GM21360 (cell line): ENCODE measurements around the gene SIRPA.
"Not testable (repeated sequence)": the region's sequence is repeated elsewhere in the genome, so short reads cannot be mapped to it uniquely, and the experiment has no call there.

ENCODE experiments used
- ATAC-seq: cut with Tn5 transposase; IDR thresholded peaks from one replicate; pipeline ENCODE4 v1.9.1; 2021; ENCODE audit warnings: mild to moderate bottlenecking, moderate library complexity; ENCODE audit not compliant: unreplicated experiment

The SIRPA gene

DNA sequence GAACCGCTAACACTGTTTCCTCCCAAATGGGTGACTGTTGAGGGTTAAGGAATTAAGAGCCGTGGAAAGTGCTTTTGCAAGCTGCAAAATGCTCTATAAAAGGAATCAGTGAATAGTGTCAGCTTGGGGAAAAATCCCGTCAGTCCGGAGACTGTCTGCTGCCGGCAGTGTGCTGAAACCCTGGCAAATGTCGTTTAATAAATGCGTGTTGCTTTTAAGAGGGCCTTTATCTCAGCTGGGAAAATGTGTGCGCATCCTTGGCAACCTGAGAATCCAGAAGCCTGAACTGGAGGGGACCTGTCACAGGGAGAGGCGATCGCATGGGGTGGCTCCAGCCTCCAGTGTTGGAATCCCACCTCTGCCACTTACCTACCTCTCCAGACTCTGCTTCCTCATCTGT lies 9.8 kb downstream of the SIRPA start:
- ATAC-seq, result no peak

DNA sequence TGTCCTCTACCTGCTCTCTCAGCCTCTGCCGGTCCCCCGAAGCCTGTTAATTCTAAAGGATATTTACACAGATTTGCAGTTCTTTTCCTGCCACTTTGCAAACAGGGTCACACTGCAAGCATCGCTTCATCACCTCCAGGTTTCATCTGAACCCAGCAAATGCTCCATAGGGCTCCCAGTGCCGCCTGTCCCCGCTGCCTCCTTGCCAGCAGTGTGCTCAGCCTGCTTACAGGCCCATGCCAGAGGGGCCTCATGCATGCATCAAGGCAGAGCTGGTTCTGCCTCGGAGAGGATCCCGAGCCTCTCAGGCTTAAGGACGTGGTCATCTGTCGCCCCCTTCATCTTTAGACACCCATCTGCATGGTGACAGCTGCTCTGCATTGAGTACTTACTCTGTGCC lies 10.5 kb downstream of the SIRPA start:
- no peak for ATAC-seq

DNA sequence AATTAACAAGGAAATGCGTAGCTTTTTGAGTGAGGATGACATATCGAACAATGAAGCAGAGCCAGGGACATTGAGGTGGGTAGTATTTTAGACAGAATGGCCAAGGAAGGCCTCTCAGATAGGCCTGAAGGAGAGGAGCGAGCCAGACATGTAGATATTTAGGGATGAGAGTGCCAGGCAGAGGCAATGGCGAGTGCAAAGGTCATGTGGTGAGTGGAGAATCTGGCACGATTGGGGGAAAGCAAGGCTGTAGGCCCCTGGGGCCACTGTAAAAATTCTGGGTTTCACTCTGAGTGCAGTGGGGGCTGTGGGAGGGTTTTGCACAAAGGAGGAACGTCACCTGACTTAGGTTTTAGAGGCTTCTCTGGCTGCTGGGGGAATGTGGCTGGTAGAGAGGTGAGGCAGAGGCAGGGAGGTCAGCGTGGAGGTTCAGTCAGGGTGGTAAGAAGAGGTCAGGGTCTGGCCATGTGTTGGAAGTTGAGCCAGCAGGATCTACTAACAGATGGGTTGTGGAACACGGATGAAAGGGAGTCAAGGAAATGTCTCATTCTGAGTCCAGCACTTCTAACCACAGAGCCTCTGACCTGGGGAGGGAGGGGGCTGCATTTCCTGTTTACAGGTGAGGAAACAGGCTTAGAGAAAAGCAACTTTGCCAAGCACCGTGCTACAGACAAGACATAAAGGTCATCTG lies 11.3 kb downstream of the SIRPA start:
- ATAC-seq, result no peak

DNA sequence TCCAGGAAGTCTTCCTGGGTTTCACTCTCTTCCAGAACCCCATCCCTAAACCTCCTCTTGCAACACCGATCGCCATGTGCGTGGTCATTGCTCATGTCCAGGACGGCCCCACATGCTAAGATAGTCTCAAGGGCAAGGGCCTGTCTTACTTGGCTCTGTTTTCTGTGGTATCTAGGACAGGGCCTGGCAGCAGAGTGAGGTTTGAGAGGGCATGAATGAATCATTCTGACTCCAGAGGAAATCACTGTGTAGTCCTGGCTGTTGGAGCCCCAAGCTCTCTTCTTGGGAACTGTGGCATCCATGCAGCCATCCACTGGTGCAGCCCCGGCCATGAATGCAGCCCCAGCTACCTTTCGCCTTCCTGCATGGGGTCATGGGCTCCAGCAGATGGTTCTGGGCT lies 12.4 kb downstream of the SIRPA start:
- no peak for ATAC-seq

DNA sequence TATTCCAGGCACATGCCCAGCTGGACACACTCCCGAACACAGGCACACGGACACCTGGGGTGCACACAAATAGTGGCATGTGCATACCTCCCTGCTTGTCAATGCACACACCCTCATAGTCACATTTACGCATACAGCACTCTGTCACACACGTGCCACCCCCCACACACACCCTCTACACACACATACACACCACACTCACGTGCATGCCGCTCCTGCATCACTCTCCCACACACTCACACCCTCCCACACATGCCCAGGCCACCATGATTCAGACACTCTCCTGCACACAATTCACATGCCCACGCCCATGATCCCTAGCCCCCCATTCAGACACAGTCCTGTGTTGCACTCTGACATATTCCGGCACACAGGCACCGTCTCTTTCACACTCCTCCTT lies 13.0 kb downstream of the SIRPA start:
- ATAC-seq, result no peak

DNA sequence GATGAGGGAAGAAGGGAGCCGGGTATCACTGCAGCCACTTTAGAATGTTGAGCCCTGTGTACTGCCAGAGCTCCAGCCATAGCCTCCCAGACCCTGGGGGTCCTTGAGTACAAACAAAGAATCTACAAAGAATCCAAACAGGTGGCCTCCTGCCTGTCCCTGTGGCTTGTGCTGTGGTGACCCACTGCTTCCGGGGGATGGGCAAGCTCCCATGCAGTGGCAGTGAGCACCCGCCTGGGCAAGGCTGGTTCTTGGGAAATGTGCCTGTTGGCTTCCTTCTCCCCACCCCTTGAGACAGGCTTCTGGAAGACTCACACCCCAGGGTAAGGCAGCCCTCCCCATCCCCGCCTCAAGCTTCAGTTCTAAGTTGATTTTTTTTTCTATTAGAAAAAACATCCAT lies 13.9 kb downstream of the SIRPA start:
- no peak for ATAC-seq

DNA sequence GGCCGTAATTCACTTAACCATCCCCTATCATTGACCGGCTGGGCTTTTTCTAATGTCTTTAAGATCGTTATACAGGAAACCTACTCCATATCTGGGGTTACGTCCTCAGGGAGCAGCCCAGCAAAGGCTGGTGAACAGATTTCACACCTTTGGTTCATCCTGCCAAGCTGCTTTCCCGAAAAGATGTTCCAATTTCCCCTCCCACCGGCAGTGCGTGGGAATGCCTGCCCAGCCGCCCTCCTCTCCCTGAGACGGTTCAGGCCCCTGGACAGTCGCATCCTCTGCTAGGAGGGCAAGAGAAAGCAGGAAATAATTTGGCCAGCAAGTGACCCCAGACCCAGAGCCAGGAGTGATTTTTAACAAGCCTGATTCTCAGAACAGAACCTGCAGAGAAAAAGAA lies 16.3 kb downstream of the SIRPA start:
- no peak for ATAC-seq

DNA sequence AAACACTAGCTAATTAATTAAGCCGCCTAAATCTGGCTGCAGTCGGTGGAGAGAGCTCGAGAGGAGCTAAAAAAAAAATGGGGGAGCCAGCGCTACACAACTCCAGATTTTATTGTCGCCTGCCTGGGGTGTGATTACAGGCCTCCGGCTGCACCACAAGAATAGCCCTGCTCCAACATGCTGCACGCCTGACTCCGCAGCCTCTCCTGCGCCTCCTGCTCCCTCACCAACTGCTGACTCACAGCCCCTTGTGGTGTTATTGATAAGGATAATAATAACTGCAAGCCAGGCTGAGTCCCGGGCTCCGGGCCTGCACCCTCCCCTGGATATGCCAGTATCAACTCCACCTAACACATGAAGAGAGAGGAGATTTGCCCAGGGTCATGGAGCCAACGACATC lies 16.8 kb downstream of the SIRPA start:
- ATAC-seq, result no peak

DNA sequence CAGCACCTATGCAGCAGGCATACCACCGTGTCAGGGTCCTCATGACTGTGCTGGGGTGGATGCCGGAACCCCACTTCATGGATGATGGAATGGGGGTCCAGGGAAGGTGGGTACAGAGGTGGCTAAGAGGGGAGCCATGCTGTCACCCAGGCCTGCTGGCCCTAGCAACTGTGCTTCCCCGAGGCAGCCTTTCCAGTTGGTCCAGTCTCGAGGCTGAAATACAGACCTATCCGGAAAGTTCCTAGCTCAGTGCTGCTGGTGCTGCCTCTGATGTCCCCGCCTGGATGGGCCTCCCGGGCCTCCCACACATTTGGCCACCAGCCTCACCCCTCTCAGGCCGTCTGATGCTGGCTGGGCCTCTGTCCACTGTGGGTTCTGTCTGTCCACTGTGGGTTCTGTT lies 17.4 kb downstream of the SIRPA start:
- ATAC-seq, result no peak

DNA sequence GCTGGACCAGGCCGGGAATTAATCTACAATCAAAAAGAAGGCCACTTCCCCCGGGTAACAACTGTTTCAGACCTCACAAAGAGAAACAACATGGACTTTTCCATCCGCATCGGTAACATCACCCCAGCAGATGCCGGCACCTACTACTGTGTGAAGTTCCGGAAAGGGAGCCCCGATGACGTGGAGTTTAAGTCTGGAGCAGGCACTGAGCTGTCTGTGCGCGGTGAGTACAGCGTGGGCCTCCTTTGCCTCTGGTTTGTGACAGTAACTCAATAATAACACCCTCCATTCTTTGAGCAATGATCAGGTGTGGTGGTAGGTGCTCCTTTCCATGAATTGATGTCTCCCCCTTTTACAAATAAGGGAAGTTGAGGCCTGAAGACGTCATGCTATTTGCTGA lies 20.0 kb downstream of the SIRPA start:
- ATAC-seq, result not testable (repeated sequence)

DNA sequence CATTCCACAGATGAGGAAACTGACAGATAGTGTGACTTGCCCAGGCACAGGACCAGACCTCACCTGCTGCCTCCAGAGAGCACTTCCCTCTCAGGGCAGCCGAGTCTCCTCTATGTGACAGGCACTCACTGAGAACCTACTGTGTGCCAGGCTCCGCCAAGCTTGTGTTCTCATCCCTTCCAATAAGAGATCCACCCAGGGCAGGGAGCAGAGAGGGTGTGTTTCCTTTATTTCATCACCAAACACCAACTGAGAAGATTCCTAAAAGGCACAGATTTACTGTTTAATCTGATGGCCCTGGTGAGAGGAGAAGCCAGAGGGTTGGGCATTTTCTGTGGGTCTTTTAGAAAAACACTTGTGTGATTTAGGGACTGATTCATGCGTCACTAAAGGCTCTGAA lies 20.5 kb downstream of the SIRPA start:
- ATAC-seq, result no peak

DNA sequence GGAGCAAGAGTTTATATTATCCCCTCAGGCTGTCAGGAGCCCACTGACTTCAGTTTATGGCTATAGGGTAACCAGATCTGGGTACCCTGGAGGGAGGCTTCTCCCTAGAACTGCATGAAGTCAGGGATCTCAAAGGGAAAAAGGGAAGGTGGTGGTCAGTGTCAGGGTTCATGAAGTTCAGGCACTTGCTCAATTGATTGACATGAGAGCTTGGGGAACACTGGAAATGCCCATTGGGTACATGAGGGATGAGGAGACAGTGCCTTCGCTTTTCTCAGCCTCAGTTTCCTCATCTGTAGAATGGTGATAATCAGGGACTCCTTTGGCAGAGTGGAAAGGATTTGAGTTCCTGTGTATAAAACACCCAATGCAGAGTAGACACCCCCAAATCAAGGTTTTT lies 22.6 kb downstream of the SIRPA start:
- no peak for ATAC-seq

DNA sequence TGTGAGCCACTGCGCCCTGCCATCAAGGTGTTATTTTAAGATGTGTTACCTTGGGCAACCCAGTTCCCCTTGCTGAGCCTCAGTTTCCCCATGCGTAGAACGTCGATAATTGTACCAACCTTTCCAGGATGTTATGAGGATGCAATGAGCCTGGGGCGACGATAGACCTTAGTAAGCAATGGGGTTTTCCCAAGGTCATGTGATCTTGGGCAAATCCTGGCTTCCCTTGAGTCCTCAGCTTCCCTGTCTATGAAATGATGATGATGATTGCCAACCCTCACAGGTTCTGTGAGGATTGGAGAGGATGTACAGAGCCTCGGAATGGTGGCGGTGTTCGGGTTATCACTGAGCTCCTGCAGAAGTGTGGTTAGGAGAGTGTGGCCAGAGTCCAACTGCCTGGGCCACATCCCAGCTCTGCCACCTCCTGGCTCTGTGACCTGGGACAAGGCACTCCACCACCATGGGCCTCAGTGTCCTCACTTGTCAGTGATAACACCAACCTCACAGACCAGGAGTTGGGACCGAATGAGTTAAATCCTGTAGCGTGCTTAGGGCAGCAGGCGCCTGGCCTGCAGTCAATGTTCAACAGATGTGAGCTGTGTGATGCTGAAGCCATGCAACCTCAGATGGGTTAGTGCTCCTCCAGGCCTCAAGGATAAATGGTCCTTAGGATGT lies 23.4 kb downstream of the SIRPA start:
- no peak for ATAC-seq

DNA sequence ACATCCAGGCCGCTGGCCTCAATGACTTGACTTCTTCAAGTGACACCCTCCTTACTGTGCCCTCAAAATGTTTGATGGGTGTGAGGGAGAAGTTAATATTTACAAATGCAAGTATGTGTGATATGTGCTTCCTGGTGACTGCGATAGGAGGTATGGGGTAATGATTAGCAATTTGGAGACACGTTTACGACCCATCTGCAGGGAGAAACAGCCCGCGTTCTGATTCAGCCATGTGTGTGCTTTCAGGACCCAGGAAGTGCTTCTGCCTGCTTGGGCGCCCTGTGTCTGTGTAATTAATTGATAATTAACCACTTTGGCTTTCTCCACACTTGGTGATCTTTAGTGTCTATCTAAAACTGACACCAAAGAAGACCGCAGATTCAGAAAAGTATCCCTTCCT lies 25.0 kb downstream of the SIRPA start:
- no peak for ATAC-seq

DNA sequence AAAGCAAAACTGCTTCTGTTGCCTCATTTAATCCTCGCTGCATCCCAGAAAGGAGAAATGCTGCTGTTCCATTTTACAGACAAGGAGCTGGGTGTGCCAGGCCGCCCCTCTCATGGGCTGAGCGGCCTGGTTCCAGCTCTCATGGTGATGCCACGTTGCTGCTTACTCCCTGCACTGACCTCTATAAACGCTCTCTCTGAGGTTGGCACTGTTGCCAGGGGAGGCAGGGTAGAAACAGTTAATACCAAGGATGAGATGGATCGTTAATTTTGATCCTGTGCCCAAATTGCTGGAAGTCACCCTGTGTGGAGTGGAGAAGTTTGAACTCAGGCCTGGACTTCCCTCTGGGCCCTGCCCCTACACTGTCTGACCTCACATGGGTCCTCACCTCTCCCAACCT lies 25.6 kb downstream of the SIRPA start:
- no peak for ATAC-seq

DNA sequence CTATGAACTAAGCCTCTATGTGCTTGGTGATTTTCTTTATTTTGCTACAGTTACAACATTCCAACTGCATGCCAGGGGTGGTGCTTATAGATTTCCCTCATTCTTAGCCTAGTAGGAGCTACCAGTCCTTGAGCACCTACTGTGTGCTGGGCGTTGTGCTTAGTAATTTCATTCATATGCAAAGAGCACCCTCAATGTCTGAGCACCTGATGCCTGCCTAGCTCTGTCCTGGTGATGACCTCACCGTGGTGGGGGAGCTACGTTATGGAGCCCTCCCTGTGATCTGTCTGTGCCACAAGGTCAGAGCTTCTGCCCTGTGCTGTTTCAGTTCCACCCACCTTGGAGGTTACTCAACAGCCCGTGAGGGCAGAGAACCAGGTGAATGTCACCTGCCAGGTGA lies 26.8 kb downstream of the SIRPA start:
- ATAC-seq, result not testable (repeated sequence)

DNA sequence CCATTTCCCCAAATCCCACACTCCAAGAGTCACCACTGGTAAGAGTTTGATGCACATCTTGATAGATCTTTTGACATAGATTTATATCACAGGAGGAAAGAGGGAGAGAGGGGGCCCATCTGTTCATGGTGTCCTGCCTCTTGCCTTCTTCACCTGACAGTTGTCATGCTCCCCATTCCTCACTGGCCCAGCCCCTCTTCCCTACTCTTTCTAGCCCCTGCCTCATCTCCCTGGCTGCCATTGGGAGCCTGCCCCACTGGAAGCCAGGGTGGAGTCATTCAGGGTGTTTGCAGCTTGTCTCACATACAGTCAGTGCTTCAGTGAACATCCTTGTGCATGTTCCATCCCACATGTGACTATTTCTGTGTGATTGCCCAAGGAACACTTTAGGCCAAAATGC lies 27.6 kb downstream of the SIRPA start:
- ATAC-seq, result no peak

DNA sequence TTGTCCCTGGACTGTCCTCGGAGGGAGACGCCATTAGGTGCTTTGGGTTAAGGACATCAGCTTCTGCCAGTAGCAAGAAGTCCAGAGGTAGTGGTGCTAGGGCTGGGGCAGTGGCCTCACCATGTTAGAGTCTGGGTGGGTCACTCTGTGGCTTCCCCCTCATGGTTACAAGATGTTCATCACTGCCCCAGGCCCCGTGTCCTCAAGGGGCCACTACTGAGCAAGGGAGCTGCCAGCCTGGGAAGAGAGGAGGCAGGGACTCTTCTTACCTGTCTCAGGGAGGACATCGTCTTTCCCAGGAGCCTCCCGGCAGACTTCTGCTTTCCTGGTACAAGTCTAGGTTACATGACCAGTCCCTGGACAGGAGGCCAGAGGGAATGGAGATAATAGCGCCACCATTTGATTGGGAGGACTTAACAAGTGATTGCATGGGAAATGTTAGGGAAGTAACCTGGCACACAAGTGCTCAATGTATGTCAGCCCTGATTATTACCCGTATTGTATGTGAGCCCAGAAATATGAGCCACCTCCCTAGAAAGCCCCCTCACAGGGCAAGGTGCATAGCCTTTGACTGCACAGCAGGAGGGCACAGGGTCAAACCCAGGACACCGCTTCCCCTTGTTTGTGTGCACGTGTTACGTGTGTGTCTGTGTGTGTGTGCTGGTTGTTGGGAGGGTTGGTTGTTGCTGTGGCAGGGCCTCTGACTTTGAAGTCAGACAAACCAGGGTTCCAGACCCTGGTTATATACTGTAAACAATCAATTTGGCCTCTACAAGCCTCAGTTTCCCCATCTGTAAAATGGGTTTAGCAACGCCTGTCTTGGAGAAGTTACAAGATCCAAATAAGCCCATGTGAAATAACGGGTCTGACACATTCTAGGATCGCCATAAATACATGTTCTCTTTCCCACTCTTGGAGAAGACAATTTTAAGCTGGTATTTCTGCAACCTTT lies 30.0 kb downstream of the SIRPA start:
- no peak for ATAC-seq

DNA sequence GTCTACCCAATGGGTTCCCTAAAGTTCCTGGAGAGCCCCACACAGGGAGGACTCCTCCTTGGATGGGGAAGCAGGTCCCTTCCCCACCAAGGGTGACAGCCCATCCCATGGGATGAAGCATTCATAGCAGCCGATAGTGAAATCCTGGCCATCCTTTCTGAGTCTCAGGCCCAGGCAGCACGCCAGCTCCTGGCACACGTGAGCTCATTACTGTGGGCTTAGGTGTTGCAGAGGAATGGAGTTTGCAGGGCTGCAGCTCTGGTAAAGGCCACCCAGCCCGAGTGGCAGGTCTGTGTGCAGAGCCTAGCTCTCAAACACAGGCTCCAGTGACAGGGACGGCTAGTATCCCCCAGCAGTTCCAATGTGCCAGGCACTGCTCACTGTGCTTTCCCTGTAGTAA lies 31.0 kb downstream of the SIRPA start:
- no peak for ATAC-seq

DNA sequence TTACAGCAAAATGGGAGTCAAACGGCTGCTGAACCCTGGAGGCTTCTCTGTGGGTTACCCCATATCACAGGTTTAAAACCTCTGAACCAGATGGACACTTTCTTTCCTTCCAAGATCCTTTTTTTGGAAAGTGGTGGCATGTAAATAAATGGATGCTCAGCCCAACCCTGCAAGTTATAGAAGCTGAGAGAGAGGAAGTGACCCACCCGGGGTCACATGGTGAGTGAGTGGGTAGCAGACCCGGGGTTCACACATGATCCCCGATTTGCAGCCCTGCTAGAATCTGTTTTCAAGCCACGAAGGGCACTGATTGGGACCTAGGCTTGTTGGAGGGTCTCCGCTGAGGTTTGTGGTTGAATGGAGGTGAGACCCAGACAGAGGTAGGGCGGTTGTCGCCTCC lies 32.0 kb downstream of the SIRPA start:
- no peak for ATAC-seq

DNA sequence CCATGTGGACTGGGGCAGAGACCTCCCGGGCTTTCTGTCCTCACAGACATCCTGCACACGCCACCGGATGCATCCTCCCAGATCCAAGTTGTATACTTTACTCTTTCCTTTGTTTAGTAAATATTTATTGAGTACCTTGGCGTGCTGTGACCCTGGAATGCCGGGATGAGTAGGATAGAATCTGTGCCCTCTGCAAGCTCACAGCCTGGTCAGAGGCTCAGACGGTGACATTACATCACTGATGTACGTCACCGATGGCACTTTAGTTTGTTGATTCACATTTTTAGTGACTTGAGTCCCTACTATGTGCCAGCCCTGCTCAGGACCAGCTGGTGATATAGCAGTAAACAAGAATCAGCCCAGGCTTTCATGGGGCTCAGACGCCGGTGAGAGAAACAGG lies 32.9 kb downstream of the SIRPA start:
- no peak for ATAC-seq

DNA sequence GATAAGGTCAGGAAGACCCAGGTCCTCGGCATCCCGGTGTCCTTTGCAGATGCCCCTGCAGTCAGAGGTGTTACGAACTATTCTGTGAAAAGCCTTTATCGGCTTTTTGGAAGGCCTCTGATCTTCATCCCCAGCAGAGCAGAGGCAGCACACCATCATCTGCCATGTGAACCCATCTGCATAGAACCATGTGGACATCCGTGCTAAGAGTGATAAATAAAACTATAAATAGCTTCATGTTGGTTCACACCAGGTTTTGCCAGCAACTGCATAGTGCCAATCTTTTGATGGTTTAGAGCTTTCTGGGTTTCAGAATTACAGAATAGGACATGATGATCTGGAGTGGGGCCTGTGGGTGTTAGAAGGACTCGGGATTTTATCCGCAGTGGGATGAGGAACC lies 33.6 kb downstream of the SIRPA start:
- ATAC-seq, result no peak
